Stomach (tissue), 9 donors: Measurements from ENCODE around the gene MAPKAPK2. TPM values are rescaled to one million over a fixed set of nuclear protein-coding genes. Genes with fewer than 3 reads are reported as not detected.

Source experiments
- DNase-seq, 2 donors: peaks; one replicate each; pipeline versions ENCODE4 v3.0.0 to v3.0.0-alpha.2; 2013 to 2019
- H3K27ac ChIP-seq, 5 donors: fragments of 200-600 bp in 4 of 5; sonication (generic) in 4 of 5; one replicate each; pipeline ENCODE4 v1.5.1; 2013 to 2019; ENCODE audit warnings: mild to moderate bottlenecking in 1 of 5, moderate library complexity in 1 of 5
- H3K27me3 ChIP-seq, 3 donors: fragments of 200-600 bp; sonication (generic); one replicate each; pipeline ENCODE4 v1.5.1; 2017 to 2019; ENCODE audit warnings: mixed run types in 1 of 3
- H3K36me3 ChIP-seq, 4 donors: fragments of 200-600 bp; sonication (generic); 1 replicate in 3 of 4; 2 replicates in 1 of 4; pipeline ENCODE4 v1.5.1; 2016 to 2019
- H3K4me1 ChIP-seq, 4 donors: fragments of 200-600 bp; sonication (generic); one replicate each; pipeline ENCODE4 v1.5.1; 2016 to 2019
- H3K4me3 ChIP-seq, 4 donors: fragments of 200-600 bp; sonication (generic) in 3 of 4; one replicate each; pipeline ENCODE4 v1.5.1; 2016 to 2019; ENCODE audit warnings: mild to moderate bottlenecking in 1 of 4
- H3K9me3 ChIP-seq, 4 donors: fragments of 200-600 bp; sonication (generic); one replicate each; pipeline ENCODE4 v1.5.1; 2016 to 2019
- CTCF ChIP-seq, 7 experiments: fragments of 450-650 bp in 4 of 7; fragments of 200-600 bp in 3 of 7; sonication (generic) in 3 of 7; IDR thresholded peaks; one replicate each; pipeline ENCODE4 v1.5.1; 2016 to 2019; ENCODE audit warnings: antibody characterized with exemption in 7 of 7, control low read depth in 2 of 7, mild to moderate bottlenecking in 1 of 7
- EP300 ChIP-seq: sonication (generic); formaldehyde crosslinking; IDR thresholded peaks from one replicate; pipeline ENCODE4 v1.6.1; 2017; ENCODE audit warnings: antibody characterized with exemption
- POLR2A ChIP-seq, 4 donors: fragments of 450-650 bp; IDR thresholded peaks; one replicate each; pipeline ENCODE4 v1.6.1; 2016; ENCODE audit warnings: antibody characterized with exemption in 4 of 4, control low read depth in 2 of 4, mild to moderate bottlenecking in 1 of 4, moderate library complexity in 1 of 4
- POLR2AphosphoS5 ChIP-seq, 3 donors: sonication (generic); formaldehyde crosslinking; IDR thresholded peaks; one replicate each; pipeline ENCODE4 v1.6.1; 2016; ENCODE audit warnings: antibody characterized with exemption in 3 of 3
- WGBS, 5 donors: extraction: QIAGEN DNeasy Blood & Tissue Kit in 3 of 5; methylation state at CpG; one replicate each; pipeline versions ENCODE4 v1.1.5 to v1.1.7; 2013 to 2018; 5-methylcytosine and 5-hydroxymethylcytosine counted together
- intact Hi-C: fragments of 100-400 bp; cut with DNase I; formaldehyde crosslinking; loops from one replicate; pipeline ENCODE4 v1.15.1; 2023; ENCODE audit warnings: low total_unique reads
- polyA plus RNA-seq, 3 donors: library from polyadenylated mRNA; stranded (reverse); fragments of 200-250 nt; gene quantifications; one replicate each; pipeline ENCODE4 v1.2.3, GENCODE V29; 2013
- total RNA-seq, 5 donors: library from RNA; depleted of rRNA; stranded (reverse); fragments of >200 nt; gene quantifications; one replicate each; pipeline versions ENCODE4 v1.1.0 to v1.2.3, GENCODE V29; 2014 to 2016
- donor health status: healthy with polysubstance abuse.
- donor health status: Bipolar disorder and iron deficiency.
- donor health status: healthy.

The MAPKAPK2 gene
- total and polyA plus RNA-seq, 8 donors, result 22.6 to 78.0 (median 49.7) TPM

- H3K27ac ChIP-seq, result peak overlapping the region in 2 of 5 donors; percentile 12 to 14
- DNase-seq, result no peak
- H3K36me3 ChIP-seq, result no peaks in the 10 kb centered on the region
- intact Hi-C loops, result no loop called here
- 78 to 89% (median 85%) methylated on average over 10 of the region's 10 CpGs for WGBS, 5 donors
- H3K27me3 ChIP-seq, result no peaks in the 10 kb centered on the region
- TF ChIP-seq POLR2AphosphoS5 (IDR thresholded peaks at IDR 0.05) (no peak), CTCF (IDR thresholded peaks at IDR 0.05) (no peak), EP300 (no peak), POLR2A (IDR thresholded peaks at IDR 0.05) (no peak)
- no peak overlapping the region for H3K4me3 ChIP-seq
- H3K9me3 ChIP-seq, result no peaks in the 10 kb centered on the region
- peaks cover 52 to 87% (median 73%) of the 10 kb centered on the region in 4 donors for H3K4me1 ChIP-seq
Measured at GRCh38 chr1:206719169-206719839, 34.6 kb downstream of the MAPKAPK2 start.

DNA sequence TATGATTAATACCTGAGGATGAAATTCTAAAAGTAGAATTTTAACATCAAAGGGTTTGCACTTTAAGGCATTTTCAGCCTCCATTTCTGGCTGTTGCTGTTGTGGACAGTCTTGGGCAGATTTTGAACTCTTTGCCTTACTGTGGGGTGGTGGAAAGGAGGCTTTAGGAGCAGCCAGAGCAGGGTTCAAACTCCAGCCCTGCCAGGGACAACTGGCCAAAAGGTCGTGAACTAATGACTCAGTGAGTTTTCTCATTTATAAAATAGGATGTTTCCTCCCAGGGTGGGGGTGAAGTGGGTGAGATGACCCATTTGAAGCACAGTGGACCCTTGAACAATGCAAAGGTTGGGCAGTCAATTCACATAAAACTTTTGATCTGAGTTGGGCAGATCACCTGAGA, 36.7 kb downstream of the MAPKAPK2 start:
- intact Hi-C loops, result no loop called here
- H3K9me3 ChIP-seq, result no peaks in the 10 kb centered on the region
- no peak for DNase-seq
- H3K4me3 ChIP-seq, result no peak overlapping the region
- no peaks in the 10 kb centered on the region for H3K27me3 ChIP-seq
- H3K27ac ChIP-seq, result no peak overlapping the region
- no peak for TF ChIP-seq CTCF (IDR thresholded peaks at IDR 0.05)
- TF ChIP-seq POLR2AphosphoS5 (IDR thresholded peaks at IDR 0.05), result no peak
- no peak for TF ChIP-seq POLR2A (IDR thresholded peaks at IDR 0.05)
- TF ChIP-seq EP300, result no peak
- H3K36me3 ChIP-seq, result no peaks in the 10 kb centered on the region
- H3K4me1 ChIP-seq, result peaks cover 52 to 87% (median 73%) of the 10 kb centered on the region in 4 donors
- WGBS, 5 donors, result 80 to 93% (median 84%) methylated on average over 1 of the region's 1 CpG

- WGBS, 5 donors, result 77 to 85% (median 80%) methylated on average over 13 to 17 of the region's 17 CpGs
- Histone ChIP-seq H3K36me3 (no peaks in the 10 kb centered on the region), H3K9me3 (no peaks in the 10 kb centered on the region), H3K4me3 (no peak overlapping the region), H3K27me3 (no peaks in the 10 kb centered on the region), H3K27ac (peak overlapping the region in 4 of 5 donors; percentile 69 to 86 (median 76)), H3K4me1 (peaks cover 45 to 89% (median 67%) of the 10 kb centered on the region in 4 donors)
- TF ChIP-seq CTCF (IDR thresholded peaks at IDR 0.05), result no peak
- TF ChIP-seq POLR2A (IDR thresholded peaks at IDR 0.05), result no peak
- no peak for TF ChIP-seq EP300
- TF ChIP-seq POLR2AphosphoS5 (IDR thresholded peaks at IDR 0.05), result no peak
- intact Hi-C loops, result no loop called here
- no peak for DNase-seq
Measured at GRCh38 chr1:206722751-206723461, 38.2 kb downstream of the MAPKAPK2 start.

GRCh38 chr1:206723462-206723804, 38.7 kb downstream of the MAPKAPK2 start:
- WGBS, 5 donors, result 69 to 75% (median 72%) methylated on average over 4 of the region's 4 CpGs
- intact Hi-C loops, result no loop called here
- peaks cover 0 to 2% (median under 1%) of the 10 kb centered on the region in 4 donors for H3K36me3 ChIP-seq
- peak overlapping the region; percentile 8 to 86 (median 75) for H3K27ac ChIP-seq
- H3K9me3 ChIP-seq, result no peaks in the 10 kb centered on the region
- H3K27me3 ChIP-seq, result no peaks in the 10 kb centered on the region
- no peak for DNase-seq
- no peak overlapping the region for H3K4me3 ChIP-seq
- no peak for TF ChIP-seq POLR2A (IDR thresholded peaks at IDR 0.05)
- TF ChIP-seq EP300, result no peak
- TF ChIP-seq POLR2AphosphoS5 (IDR thresholded peaks at IDR 0.05), result no peak
- H3K4me1 ChIP-seq, result peaks cover 45 to 94% (median 67%) of the 10 kb centered on the region in 4 donors
